Right atrium auricular region (tissue), 2 donors: ENCODE measurements around the gene GAS1. TPM values are rescaled to one million over a fixed set of nuclear protein-coding genes. Genes with fewer than 3 reads are reported as not detected.

Experiments
- DNase-seq: peaks from one replicate; pipeline ENCODE4 v3.0.0-alpha.2; 2019; ENCODE audit warnings: low spot score
- H3K27ac ChIP-seq, 2 donors: fragments of 200-600 bp; sonication (generic); 1 replicate in 1 of 2; 2 replicates in 1 of 2; pipeline ENCODE4 v1.5.1; 2016 to 2019
- H3K27me3 ChIP-seq, 2 donors: fragments of 200-600 bp; sonication (generic); one replicate each; pipeline versions ENCODE4 v1.5.1 to v1.6.0; 2017 to 2019
- H3K36me3 ChIP-seq: fragments of 200-600 bp; sonication (generic); one replicate; pipeline ENCODE4 v1.5.1; 2016
- H3K4me1 ChIP-seq, 2 donors: fragments of 200-600 bp; sonication (generic); one replicate each; pipeline versions ENCODE4 v1.5.1 to v1.6.0; 2017 to 2019
- H3K4me3 ChIP-seq, 2 donors: fragments of 200-600 bp; sonication (generic); 1 replicate in 1 of 2; 2 replicates in 1 of 2; pipeline ENCODE4 v1.5.1; 2017 to 2019; ENCODE audit warnings: mild to moderate bottlenecking in 1 of 2, moderate library complexity in 1 of 2
- H3K9me3 ChIP-seq, 2 donors: fragments of 200-600 bp; sonication (generic); one replicate each; pipeline ENCODE4 v1.5.1; 2019
- total RNA-seq, 2 donors: library from RNA; depleted of rRNA; stranded (reverse); fragments of >200 nt; gene quantifications; one replicate each; pipeline ENCODE4 v1.1.0, GENCODE V29; 2016
- TF ChIP-seq, protein P1 (sequence below), 2 donors: fragments of 200-600 bp; sonication (generic); IDR thresholded peaks; one replicate each; pipeline ENCODE4 v1.5.1; 2019; ENCODE audit warnings: antibody characterized with exemption in 2 of 2

Gene GAS1
- total RNA-seq, 2 donors from 2014 or later = 44.4 to 78.6 TPM

DNA sequence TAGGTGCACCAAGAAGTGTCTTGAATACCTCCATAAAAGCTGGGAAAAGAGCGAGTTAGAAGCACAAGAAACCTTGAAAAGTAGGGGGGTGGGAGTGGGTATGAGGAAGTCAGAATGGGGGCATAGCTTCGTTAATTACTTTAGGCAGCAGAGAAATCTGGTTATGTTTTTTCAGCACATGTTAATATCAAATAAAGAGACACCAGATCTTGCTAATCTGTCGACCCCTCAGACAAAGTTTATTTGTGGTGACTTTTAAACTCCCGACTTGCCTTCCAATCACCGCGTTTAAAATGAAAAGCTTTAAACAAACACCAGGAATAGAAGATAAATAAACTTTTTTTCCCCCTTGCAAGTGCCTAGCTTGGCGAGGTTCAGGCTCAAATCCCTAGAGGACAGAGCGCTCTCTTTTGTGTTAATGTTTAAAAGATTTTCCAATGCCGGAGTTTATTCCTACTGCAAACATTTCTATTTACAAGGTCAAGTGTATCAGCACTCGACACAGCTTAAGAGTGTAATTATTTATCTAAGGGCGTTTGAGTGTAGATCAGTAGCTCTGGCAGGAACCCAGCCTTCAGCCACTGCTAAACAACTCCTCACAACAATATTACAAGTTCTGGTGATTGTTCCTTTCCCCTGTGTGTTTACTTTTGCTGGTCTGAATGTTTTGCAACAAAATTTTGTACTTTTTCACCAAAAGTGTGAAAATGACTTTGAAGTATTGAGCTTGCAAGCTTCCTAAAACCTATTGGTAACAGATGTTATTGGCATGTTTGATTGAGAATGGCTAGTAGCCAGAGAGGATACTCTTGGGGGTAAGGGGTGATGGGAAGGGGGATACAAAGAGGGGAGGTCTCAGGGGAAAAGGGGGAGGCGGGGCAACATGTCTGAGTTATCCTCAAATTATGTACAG, 3.8 kb downstream of the GAS1 start:
- H3K36me3 ChIP-seq = no peaks in the 10 kb centered on the region
- H3K9me3 ChIP-seq = no peaks in the 10 kb centered on the region
- H3K27me3 ChIP-seq = no peaks in the 10 kb centered on the region
- TF ChIP-seq, protein P1, sequence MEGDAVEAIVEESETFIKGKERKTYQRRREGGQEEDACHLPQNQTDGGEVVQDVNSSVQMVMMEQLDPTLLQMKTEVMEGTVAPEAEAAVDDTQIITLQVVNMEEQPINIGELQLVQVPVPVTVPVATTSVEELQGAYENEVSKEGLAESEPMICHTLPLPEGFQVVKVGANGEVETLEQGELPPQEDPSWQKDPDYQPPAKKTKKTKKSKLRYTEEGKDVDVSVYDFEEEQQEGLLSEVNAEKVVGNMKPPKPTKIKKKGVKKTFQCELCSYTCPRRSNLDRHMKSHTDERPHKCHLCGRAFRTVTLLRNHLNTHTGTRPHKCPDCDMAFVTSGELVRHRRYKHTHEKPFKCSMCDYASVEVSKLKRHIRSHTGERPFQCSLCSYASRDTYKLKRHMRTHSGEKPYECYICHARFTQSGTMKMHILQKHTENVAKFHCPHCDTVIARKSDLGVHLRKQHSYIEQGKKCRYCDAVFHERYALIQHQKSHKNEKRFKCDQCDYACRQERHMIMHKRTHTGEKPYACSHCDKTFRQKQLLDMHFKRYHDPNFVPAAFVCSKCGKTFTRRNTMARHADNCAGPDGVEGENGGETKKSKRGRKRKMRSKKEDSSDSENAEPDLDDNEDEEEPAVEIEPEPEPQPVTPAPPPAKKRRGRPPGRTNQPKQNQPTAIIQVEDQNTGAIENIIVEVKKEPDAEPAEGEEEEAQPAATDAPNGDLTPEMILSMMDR (IDR thresholded peaks at IDR 0.05) = no peak
- H3K4me1 ChIP-seq = peaks cover 0 to 21% of the 10 kb centered on the region in 2 donors
- H3K4me3 ChIP-seq = peak overlapping the region in 1 of 2 donors; percentile 80
- no peak for DNase-seq
- H3K27ac ChIP-seq = no peak overlapping the region

DNA sequence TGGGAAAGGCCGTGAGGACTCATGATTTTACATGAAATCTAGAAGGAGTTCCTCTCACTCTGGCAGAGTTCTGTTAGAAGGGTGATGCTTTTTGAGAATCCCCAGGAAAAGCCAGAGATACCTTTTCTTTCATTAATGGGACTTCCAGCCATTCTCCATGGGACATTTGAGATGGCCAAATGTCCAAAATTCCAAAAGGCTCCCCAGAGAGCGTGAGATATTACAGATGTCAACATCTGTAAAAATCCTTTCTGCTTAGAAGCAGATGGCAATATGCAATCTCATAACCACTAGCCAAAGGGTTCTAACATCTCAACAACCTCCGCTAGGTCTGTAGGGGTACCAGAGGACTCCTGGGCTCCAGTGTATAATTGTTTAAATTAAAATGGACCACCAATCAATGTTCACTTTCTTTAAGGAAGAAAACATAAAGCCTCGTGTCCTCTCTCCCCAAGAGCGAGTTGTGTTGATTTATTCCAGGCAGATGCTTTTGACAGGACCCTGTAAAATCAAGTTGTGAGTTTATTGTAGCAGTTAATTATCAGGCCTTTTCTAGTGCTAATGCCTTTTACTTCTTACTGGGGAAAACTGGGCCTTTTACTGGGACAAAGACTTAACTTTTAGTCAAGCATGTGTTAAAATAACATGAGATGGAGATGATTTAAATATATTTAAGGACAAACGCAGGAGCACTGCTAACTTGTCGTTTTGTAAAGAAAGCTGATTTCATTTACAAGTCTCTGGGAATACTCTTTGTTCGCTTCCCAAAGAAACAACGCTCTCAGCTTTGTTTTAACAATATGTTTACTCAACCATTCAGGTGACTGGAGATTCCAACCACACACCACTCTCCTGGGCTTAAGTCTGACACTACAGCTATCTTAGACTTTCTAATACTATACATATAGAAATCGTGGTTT, 4.8 kb downstream of the GAS1 start:
- Histone ChIP-seq H3K27ac (no peak overlapping the region), H3K4me1 (peaks cover 0 to 21% of the 10 kb centered on the region in 2 donors)

DNA sequence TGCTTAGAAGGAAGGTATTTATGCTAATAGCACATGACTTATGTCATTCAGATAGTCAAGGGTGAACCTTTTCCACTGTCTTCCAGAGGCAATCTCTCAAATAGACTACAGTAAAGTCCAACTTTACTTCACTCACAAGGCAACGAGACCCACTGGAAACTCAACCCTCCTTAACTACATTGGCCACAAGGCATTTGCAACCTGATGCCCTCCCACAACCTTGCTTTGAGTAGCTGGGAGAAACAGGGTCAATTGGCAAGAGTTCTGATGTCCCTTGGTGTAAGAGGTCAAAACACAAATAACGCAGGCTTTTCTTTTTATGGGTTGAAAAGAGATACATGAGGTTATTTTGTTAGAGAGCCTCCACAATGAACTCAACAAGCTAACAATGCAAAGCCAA, 6.1 kb downstream of the GAS1 start:
- no peaks in the 10 kb centered on the region for H3K36me3 ChIP-seq
- DNase-seq = no peak
- TF ChIP-seq, protein P1 (IDR thresholded peaks at IDR 0.05) = no peak
- peaks cover 0 to 21% of the 10 kb centered on the region in 2 donors for H3K4me1 ChIP-seq
- no peaks in the 10 kb centered on the region for H3K27me3 ChIP-seq
- H3K9me3 ChIP-seq = no peaks in the 10 kb centered on the region
- no peak overlapping the region for H3K4me3 ChIP-seq
- no peak overlapping the region for H3K27ac ChIP-seq

More for the DNA sequence above, 4.8 kb downstream of the GAS1 start:
- H3K27me3 ChIP-seq = no peaks in the 10 kb centered on the region
- TF ChIP-seq, protein P1 (IDR thresholded peaks at IDR 0.05) = no peak
- no peaks in the 10 kb centered on the region for H3K36me3 ChIP-seq
- no peak overlapping the region for H3K4me3 ChIP-seq
- DNase-seq = no peak
- no peaks in the 10 kb centered on the region for H3K9me3 ChIP-seq

DNA sequence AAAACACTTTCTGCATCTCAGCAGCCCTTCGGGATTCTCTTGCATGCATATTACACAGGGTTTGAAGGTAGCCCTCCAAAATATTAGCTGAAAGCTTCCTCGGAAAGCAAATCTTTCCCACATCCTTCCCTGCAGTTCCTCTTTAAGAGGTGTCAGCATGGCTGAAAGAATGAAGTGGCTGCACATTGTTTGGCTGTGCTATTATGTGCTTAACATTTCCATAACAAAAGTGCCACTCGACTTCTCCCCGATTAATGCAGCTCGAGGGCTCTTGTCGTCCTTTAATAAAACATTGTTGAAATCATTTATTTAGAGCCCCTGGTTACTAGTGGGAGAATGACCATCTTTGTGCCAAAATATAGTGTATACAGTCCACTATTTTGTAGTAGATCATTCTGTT, 6.5 kb downstream of the GAS1 start:
- DNase-seq = no peak
- H3K36me3 ChIP-seq = no peaks in the 10 kb centered on the region
- TF ChIP-seq, protein P1 (IDR thresholded peaks at IDR 0.05) = no peak
- no peak overlapping the region for H3K27ac ChIP-seq
- H3K9me3 ChIP-seq = no peaks in the 10 kb centered on the region
- H3K4me1 ChIP-seq = peaks cover 0 to 21% of the 10 kb centered on the region in 2 donors
- H3K4me3 ChIP-seq = no peak overlapping the region
- H3K27me3 ChIP-seq = no peaks in the 10 kb centered on the region

DNA sequence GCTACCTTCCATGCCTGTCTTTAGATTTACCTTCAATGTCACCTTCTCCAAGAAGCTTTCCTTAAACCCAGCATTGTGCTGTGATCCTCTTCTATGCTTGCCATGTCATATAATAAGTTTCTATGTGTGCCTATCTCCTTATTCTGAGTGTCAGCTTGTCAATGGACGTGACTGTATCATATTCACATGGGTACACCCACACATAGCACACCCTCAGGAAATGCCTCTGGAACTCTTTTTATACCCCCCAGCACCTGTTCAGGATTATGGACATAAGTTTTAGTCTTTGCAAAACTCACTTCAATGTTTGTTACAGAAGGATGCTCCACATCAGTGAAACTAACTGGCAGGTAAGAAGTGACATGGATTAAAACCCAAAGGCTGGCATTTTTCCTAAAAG, 7.4 kb downstream of the GAS1 start:
- Histone ChIP-seq H3K9me3 (no peaks in the 10 kb centered on the region), H3K27ac (no peak overlapping the region), H3K36me3 (no peaks in the 10 kb centered on the region), H3K27me3 (no peaks in the 10 kb centered on the region), H3K4me3 (no peak overlapping the region), H3K4me1 (peaks cover 0 to 14% of the 10 kb centered on the region in 2 donors)
- TF ChIP-seq, protein P1 (IDR thresholded peaks at IDR 0.05) = no peak
- no peak for DNase-seq
